Forelimb muscle (tissue), 1 donor: Measurements from ENCODE around the gene NCR2. TPM values are rescaled to one million over a fixed set of nuclear protein-coding genes. Genes with fewer than 3 reads are reported as not detected.
"Not testable (repeated sequence)": the region's sequence is repeated elsewhere in the genome, so short reads cannot be mapped to it uniquely, and the experiment has no call there.

ENCODE experiments used
- DNase-seq: peaks from one replicate; pipeline ENCODE4 v3.0.0-alpha.2; 2013; ENCODE audit warnings: low read depth
- polyA plus RNA-seq: library from polyadenylated mRNA; unstranded; fragments of 120-200 nt; gene quantifications from one replicate; pipeline ENCODE4 v1.2.1, GENCODE V29; 2013; ENCODE audit not compliant: insufficient read length

Gene NCR2, protein sequence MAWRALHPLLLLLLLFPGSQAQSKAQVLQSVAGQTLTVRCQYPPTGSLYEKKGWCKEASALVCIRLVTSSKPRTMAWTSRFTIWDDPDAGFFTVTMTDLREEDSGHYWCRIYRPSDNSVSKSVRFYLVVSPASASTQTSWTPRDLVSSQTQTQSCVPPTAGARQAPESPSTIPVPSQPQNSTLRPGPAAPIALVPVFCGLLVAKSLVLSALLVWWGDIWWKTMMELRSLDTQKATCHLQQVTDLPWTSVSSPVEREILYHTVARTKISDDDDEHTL
- polyA plus RNA-seq: not detected

GRCh38 chr6:41335296-41335695 is at the start of gene NCR2:
Gene NCR2, plus strand, starts transcription at chr6:41335608. Its CDS starts 269 bp downstream, at chr6:41335877.
- DNase-seq: no peak

GRCh38 chr6:41286544-41287346 is 48.7 kb upstream of the NCR2 start, which contains the start of gene TREM1:
Gene TREM1, minus strand, starts transcription at chr6:41286682. Its CDS starts 27 bp downstream, at chr6:41286655.
- no peak for DNase-seq

DNA sequence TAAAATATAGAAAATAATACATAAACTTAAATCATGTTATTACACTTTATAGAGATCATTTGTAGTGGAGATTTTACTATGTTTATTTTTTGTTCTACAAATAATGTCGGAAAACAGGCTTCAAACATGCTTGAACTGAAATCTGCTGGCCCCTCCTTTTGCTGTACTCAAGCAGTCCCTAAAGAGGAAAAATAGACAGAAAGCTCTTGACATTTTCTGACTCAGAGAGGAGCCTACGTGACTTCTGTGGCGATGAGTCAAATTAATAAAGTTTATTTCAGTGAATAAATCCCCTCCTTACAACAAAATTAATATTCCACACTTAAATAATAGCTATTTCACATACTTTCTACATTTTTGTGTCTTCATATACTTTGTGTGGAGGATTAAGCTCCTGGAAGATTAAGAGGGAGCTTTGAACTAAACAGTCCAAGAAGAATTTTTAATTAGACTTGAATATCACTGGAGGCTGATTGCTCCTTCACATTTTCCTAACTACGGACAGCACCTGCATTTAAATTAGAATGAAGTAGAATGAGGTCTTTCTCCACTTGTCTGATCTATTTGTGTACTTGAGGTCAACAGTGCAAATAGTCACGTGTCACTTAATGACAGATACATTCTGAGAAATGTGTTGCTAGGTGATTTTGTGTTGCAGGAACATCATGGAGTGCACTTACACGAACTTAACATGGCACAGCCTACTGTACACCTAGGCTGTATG is 47.2 kb upstream of the NCR2 start:
- no peak for DNase-seq

GRCh38 chr6:41288754-41289129 is 46.7 kb upstream of the NCR2 start:
- DNase-seq: no peak

- no peak for DNase-seq
These were observed 45.6 kb upstream of the NCR2 start for GRCh38 chr6:41289815-41290214.

GRCh38 chr6:41291717-41292116 is 43.7 kb upstream of the NCR2 start:
- no peak for DNase-seq

DNA sequence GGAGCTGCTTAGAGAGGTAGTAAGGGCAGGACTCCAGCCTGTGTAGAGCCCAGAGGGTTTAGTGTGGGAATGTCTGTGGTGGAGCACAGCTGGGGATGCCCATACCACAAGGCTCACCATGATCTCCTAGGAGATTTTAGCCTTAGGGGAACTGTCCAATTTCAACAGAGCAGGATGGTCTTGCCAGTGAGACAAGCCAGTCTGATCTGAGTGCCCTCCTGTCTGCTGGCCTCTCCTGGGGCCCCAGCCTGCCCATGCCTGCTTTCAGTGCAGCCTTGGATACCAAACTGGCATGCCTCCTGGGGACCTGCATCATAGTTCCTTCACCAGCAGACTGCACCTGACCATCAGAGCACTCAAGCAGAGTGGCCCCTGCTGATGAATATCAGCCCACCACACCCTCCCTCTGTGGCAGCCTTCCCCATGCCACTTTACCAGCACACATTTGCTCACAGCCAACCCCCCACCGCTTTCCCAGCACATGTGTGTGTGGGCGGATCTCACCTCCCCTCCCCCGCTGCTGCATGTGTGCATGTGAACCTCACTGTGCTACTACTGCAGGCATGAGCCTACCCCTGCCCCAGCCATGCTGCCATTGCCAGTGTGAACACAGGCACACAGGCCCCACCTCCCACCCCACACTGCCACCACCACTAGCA is 41.1 kb upstream of the NCR2 start:
- DNase-seq: no peak

GRCh38 chr6:41297248-41297647 is 38.2 kb upstream of the NCR2 start:
- DNase-seq: not testable (repeated sequence)

DNA sequence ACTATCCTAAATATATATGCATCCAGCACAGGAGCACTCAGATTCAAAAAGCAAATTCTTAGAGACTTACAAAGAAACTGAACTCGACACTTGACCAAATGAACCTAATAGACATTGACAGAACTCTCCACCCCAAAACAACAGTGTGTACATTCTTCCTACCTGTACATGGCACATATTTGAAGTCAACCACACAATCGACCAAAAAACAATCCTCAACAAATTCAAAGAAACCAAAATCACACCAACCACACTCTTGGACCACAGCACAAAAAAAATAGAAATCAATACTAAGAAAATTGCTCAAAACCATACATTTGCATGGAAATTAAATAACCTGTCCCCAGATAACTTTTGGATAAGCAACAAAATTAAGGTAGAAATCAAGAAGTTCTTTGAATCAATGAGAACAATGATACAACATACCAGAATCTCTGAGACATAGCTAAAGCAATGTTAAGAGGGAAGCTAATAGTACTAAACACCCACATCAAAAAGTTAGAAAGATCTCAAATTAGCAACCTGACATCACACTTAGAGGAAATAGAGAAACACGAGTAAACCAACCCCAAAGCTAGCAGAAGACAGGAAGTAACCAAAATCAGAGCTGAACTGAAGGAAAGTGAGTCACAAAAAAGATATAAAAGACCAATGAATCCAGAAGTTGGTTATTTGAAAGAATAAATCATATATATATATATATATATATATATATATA is 36.5 kb upstream of the NCR2 start:
- DNase-seq: no peak

DNA sequence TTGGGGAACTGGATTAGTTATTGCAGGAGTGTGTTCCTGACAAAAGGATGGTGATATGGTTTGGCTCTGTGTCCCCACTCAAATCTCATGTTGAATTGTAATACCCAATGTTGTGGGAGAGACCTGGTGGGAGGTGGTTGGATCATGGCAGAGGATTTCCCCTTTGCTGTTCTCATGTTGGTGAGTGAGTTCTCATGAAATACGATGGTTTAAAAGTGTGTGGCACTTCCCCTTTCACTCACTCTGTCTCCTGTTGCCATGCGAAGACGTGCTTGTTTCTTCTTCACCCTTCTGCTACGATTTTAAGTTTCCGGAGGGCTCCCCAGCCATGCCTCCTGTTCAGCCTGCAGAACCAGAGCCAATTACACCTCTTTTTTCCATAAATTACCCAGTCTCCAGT is 32.8 kb upstream of the NCR2 start:
- no peak for DNase-seq

- DNase-seq: no peak
These were observed 29.1 kb upstream of the NCR2 start for GRCh38 chr6:41306187-41306854.

DNA sequence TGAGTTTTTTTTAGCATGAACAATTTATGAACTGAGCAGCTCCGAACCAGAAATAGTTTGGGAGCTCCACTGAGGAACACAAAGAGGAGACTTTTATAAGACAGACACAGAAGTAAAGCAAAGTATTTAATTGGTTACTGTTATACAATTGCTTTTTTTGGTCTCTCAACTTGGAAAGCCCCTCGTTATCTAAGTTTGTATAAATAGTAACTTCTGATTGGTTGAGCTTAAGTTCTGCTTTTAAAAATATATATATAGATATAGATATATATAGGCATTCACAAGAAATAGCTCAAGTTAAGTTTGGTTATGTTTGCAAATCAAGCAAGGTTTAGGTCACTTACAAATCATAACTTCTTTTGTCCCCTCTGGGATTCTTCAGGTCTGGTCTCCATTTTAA is 20.2 kb upstream of the NCR2 start:
- DNase-seq: no peak

DNA sequence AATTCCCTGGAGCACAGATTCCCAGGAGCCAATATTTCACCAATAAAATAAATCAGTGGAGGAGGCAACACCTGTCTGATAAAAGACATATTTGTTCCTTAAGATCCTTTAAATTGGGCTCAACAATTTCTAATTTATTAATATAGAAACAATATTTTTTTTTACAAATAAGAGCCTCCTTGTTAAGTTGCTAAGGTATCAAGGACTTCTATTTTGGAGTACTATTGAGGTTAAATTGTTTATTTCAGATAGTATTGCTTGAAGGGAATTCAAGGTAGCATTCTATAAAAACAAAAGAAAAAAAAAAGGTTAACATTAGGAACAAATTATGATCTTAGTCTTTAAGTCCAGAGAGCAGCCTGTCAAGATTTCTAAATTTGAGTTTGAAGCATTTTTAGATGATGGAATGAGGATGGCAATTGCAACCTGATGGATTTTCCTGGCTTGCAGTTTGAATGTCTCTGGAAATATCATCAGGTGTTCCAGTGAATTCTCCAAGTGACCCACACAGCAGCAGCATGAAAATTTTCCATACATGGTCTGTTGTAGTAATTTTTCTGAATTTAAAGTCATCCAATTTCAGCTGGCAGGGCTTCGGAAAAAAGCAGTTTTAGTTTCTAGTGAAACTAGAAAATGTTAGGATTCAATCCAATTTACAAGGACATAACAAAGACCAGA is 19.3 kb upstream of the NCR2 start:
- DNase-seq: peak; percentile 11

DNA sequence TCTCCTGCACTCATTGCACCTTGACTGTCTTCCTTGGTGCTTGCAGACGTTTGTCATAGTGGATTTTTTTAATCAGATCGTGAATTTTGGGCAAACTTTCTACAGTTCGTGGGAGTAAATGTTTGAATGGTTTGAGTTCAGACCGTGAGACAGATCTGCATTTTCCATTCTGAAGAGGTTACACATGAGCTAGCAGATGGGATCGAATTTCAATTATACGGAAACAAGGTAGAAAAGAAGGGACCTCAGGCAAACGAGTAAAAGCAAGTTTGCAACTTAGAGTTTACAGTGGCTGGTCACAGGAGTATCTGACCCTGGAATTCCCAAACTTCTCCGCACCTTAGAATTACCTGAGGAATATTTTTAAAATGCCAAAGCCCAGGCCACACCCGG is 17.2 kb upstream of the NCR2 start:
- no peak for DNase-seq

- DNase-seq: peak; percentile 29
These were observed 16.5 kb upstream of the NCR2 start for GRCh38 chr6:41318654-41319565.

- no peak for DNase-seq
These were observed 14.2 kb upstream of the NCR2 start for GRCh38 chr6:41321183-41321582.

DNA sequence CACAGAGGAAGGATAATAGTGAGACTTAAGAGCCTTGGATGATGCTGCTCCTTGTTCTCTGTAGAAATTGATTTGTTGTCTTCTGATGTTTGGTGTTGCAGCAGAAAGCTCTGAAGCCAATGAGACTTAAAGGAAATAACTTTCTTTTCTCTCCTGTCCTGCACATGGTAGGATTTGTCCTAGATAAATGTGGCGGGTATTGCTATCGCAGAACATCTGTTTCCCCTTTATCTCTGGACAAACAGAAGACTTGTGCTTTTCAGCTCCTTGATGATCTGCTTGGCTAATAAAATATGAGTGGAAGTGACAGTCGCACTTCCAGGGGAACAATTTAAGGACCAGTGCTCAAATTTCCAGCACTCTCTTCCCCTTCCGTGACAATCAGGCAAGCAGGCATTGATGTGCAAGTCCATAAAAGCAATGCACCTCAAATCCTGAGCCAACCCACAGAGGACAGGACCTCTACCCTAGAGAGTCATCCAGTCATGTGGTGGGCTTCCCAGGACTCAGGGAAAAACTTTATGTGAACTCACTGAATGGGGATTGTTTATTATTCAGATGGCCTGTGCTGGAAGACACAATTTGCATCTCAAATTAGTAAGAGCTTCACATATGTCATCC is 9.9 kb upstream of the NCR2 start:
- DNase-seq: no peak

- no peak for DNase-seq
These were observed 9.3 kb upstream of the NCR2 start for GRCh38 chr6:41326092-41326491.

DNA sequence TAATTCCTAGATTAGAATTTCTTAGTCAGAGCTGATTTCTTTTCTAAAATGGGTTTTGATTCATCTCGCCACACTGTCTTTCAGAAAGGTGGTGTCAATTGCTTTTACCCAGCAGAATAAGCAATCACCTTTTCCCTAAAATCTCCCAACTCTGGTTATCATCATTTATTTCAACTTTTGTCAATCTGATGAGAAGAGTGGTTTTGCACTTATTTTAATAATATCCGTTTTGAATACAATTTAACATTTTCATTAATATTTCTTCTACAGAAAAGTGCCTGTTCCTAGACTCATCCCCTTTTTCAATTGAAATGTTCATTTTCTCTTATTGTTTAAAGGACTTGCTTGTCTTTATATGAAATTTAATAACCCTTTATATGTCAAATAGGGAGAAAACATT is 8.2 kb upstream of the NCR2 start:
- no peak for DNase-seq
